Activated CD4-positive, alpha-beta T cell treated with anti-CD3 and anti-CD28 coated beads, Interleukin-2, amount 50 U/mL, for 24 hours (primary cell): ENCODE measurements around the gene PROCA1.
A peak's percentile ranks its signal among the peaks of the same experiment; 100 is the strongest.
"Not testable (repeated sequence)": the region's sequence is repeated elsewhere in the genome, so short reads cannot be mapped to it uniquely, and the experiment has no call there.

Experiments used
- DNase-seq, 2 donors: peaks; one replicate each; pipeline ENCODE4 v3.0.0-alpha.2; 2020; ENCODE audit warnings: low read depth in 1 of 2, low spot score in 1 of 2

PROCA1 gene

GRCh38 chr17:28675980-28676379 is 35.7 kb downstream of the PROCA1 start:
- DNase-seq: no peak

DNA sequence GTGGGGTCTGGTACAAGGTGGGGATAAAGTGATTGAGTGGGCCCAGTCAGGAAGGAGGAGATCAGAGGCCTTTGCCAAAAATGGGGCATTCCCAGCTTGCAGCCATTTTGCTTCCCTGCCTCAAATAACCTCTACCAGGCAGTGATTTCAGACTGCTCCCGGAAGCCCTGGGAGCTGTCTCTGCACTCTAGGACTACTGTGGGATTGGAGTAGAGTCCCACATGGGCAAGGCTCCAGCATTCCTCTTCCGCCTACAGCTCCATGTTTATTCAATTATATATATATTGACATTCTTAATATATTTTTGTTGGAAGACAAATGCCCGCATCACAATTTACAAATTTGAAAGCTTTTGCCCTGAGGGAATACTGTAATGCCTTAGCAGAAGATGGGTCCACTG is 36.2 kb downstream of the PROCA1 start:
- DNase-seq: no peak

GRCh38 chr17:28669918-28670317 is 41.8 kb downstream of the PROCA1 start:
- no peak for DNase-seq

DNA sequence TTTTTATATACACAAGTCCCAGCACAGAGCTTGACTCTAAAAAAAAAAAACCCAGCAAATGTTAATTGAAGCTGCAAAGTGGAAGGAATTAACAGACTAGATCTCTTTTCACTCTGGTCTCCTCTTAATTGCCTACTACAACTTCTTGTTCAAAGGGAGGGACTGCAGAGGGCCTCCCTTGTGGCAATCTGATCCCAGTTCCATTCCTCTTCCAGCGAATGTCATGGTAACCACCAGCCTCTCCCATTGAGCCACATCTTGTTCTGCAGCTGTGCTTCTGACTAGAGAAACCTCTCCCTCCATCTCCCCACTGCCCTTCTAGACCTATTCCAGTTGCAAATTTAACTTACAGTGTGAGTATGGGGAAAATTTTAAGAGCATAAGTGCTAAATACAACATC is 43.8 kb downstream of the PROCA1 start:
- DNase-seq: no peak

DNA sequence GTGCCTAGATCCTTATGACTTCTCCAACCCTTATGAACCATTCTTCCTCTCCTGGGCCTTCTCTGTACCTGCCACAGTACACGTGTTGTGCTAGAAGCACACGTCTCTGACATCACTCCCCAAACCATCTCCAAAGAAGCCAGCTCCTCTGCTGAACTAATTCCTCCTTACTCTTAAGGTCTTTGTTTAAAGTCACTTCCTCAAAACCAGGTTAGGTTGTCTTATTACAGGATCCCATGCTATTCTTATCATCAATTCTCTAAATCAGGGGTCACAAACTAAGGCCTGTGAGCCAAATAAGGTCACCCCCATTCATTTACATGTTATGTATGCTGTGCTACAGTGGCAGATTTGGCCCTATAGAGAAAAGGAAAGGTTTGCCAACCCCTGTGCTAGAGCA is 45.7 kb downstream of the PROCA1 start:
- DNase-seq: no peak

- no peak for DNase-seq
Observed at GRCh38 chr17:28663723-28664122, 48.0 kb downstream of the PROCA1 start.

GRCh38 chr17:28662527-28662829 is 49.2 kb downstream of the PROCA1 start:
- no peak for DNase-seq

DNA sequence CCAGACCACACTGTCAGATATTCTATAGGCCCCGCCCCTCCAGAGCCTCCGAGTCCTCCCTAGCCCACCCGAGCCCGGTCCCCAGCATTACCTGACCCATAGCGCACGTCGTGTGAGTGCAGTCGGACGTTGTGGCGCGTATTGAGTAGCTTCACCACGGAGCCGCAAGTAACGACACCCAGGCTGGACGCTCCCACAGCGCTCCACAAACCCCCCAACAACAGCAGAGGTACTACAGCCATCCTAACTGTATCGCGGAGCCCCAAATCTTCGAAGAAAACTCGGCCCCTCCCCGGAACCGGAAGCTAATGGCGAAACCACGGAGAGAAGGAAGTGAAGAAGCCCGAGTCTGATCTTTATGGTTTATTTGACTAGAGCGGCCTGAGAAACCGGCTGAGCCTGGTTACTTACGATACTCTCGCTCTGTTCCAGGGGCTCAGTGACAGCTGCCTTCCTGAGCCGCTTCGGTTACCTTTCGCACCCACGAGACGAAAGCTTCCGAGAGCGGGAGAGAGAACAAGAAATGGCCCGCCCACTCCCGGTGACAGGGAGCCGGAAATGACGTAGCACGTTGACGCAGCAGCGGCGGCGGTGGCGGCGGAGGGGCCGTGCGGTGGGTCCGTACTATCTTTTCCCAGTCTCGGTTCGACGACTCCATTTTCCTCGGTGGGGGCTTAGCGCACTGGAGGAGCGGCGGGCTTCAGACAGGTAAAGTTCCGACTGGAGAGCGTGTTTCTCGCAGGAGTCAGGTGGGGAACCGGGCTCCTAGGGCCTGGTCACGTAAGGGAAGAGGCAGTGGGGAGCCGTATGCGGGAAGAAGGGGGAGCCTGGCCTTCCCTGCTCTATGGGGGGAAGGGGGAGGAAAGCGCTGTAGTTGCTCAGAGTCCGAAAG is 49.8 kb downstream of the PROCA1 start, which contains the start of the genes SDF2 and SUPT6H:
Gene SDF2 (minus strand): TSS at position 272 of the 892 bp plus-strand sequence. CDS start 30 bp downstream, at position 242.
Gene SUPT6H (plus strand): TSS at position 571 of the 892 bp plus-strand sequence. CDS start 11,197 bp downstream, outside the sequence.
- DNase-seq: peak; percentile 92 to 96

- not testable (repeated sequence) for DNase-seq
Observed at GRCh38 chr17:28659497-28659881, 52.2 kb downstream of the PROCA1 start.

GRCh38 chr17:28658766-28659496 is 52.8 kb downstream of the PROCA1 start:
- not testable (repeated sequence) for DNase-seq

DNA sequence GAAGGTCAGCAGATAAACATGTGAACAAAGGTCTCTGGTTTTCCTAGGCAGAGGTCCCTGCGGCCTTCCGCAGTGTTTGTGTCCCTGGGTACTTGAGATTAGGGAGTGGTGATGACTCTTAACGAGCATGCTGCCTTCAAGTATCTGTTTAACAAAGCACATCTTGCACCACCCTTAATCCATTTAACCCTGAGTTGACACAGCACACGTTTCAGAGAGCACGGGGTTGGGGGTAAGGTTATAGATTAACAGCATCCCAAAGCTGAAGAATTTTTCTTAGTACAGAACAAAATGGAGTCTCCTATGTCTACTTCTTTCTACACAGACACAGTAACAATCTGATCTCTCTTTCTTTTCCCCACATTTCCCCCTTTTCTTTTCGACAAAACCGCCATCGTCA is 53.3 kb downstream of the PROCA1 start:
- DNase-seq: not testable (repeated sequence)

DNA sequence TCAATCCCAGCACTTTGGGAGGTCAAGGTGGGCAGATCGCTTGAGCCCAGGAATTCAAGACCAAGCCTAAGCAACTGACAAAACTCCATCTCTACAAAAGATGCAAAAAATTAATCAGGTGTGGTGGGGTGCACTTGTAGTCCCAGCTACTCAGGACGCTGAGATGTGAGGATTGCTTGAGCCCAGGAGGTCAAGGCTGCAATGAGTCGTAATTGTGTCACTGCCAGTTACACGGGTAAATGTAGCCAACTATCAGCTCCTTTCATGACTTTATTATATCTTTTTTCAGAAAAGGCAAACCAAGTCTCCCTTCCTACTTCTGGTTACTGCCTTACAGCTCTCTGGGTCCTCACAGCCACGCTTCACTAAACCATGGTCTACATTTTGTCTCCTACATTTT is 53.9 kb downstream of the PROCA1 start:
- DNase-seq: no peak

GRCh38 chr17:28655160-28655559 is 56.5 kb downstream of the PROCA1 start:
- DNase-seq: no peak
